Measurements from ENCODE around the gene PPP2R3A. TPM values are rescaled to one million over a fixed set of nuclear protein-coding genes. Genes with fewer than 3 reads are reported as not detected.
"Not testable (repeated sequence)": the region's sequence is repeated elsewhere in the genome, so short reads cannot be mapped to it uniquely, and the experiment has no call there.

PPP2R3A gene
- total and polyA plus RNA-seq, 3 donors from 2014 or later, result 12.2 to 41.7 (median 35.4) TPM

DNA sequence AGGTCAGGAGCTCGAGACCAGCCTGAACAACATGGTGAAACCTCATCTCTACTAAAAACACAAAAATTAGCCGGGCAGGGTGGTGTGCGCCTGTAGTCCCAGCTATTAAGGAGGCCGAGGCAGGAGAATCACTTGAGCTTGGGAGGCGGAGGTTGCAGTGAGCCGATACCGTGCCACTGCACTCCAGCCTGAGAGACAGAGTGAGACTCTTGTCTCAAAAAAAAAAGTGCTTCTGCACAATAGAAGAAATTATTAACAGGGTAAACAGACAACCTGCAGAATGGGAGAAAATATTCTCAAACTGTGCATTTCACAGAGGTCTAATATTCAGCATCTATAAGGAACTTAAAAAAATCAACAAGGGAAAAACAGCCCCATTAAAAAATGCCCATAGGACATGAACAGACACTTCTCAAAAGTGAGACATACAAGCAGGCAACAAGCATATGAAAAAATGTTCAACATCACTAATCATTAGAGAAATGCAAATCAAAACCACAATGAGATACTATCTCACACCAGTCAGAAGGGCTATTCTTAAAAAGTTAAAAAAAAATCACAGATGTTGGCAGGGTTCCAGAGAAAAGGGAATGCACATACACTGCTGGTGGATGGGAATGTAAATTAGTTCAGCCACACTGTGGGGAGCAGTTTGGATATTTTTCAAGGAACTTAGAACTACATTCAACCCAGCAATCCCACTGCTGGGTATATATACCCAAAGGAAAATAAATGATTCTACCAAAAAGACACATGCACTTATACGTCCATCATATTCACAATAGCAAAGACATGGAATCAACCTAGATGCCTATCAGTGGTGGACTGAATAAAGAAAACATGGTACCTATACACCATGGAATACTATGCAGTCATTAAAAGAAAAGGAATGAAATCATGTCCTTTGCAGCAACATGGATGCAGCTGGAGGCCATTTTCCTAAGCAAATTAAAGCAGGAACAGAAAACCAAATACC is 155.1 kb downstream of the PPP2R3A start:
- no peaks in the 10 kb centered on the region for H3K4me1 ChIP-seq
- no peak overlapping the region for H3K27ac ChIP-seq
- no peaks in the 10 kb centered on the region for H3K27me3 ChIP-seq
- intact Hi-C loops (cut with DNase I; ENCODE audit: low total_unique reads), result no loop called here
- no peaks in the 10 kb centered on the region for H3K9me3 ChIP-seq
- no peak overlapping the region for H3K4me3 ChIP-seq
- no peaks in the 10 kb centered on the region for H3K36me3 ChIP-seq (ENCODE audit: low read depth, missing control alignments)
- TF ChIP-seq, protein P1, sequence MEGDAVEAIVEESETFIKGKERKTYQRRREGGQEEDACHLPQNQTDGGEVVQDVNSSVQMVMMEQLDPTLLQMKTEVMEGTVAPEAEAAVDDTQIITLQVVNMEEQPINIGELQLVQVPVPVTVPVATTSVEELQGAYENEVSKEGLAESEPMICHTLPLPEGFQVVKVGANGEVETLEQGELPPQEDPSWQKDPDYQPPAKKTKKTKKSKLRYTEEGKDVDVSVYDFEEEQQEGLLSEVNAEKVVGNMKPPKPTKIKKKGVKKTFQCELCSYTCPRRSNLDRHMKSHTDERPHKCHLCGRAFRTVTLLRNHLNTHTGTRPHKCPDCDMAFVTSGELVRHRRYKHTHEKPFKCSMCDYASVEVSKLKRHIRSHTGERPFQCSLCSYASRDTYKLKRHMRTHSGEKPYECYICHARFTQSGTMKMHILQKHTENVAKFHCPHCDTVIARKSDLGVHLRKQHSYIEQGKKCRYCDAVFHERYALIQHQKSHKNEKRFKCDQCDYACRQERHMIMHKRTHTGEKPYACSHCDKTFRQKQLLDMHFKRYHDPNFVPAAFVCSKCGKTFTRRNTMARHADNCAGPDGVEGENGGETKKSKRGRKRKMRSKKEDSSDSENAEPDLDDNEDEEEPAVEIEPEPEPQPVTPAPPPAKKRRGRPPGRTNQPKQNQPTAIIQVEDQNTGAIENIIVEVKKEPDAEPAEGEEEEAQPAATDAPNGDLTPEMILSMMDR (IDR thresholded peaks at IDR 0.05), result no peak
- no peak for TF ChIP-seq POLR2A (IDR thresholded peaks at IDR 0.05)
- WGBS, 2 donors, result 91 to 94% methylated on average over 8 of the region's 8 CpGs
- no peak for DNase-seq

GRCh38 chr3:136122006-136122405 is 156.5 kb downstream of the PPP2R3A start:
- H3K27me3 ChIP-seq, result no peaks in the 10 kb centered on the region
- intact Hi-C loops (cut with DNase I; ENCODE audit: low total_unique reads), result no loop called here
- 95 to 97% methylated on average over 4 of the region's 4 CpGs for WGBS, 2 donors
- H3K4me3 ChIP-seq, result no peak overlapping the region
- no peak overlapping the region for H3K27ac ChIP-seq
- DNase-seq, result no peak
- no peaks in the 10 kb centered on the region for H3K9me3 ChIP-seq
- TF ChIP-seq, protein P1 (IDR thresholded peaks at IDR 0.05), result no peak
- TF ChIP-seq POLR2A (IDR thresholded peaks at IDR 0.05), result no peak
- no peaks in the 10 kb centered on the region for H3K4me1 ChIP-seq
- H3K36me3 ChIP-seq (ENCODE audit: low read depth, missing control alignments), result no peaks in the 10 kb centered on the region

- H3K27ac ChIP-seq; H3K27me3 ChIP-seq; intact Hi-C loops (cut with DNase I; ENCODE audit: low total_unique reads); H3K4me3 ChIP-seq; H3K4me1 ChIP-seq; DNase-seq; H3K36me3 ChIP-seq (ENCODE audit: low read depth, missing control alignments); H3K9me3 ChIP-seq: not testable (repeated sequence)
- WGBS, 2 donors, result 92 to 100% methylated on average over 2 to 3 of the region's 3 CpGs
Observed at GRCh38 chr3:136131647-136132046, 166.1 kb downstream of the PPP2R3A start.

GRCh38 chr3:136134091-136134490 is 168.6 kb downstream of the PPP2R3A start:
- intact Hi-C loops (cut with DNase I; ENCODE audit: low total_unique reads), result no loop called here
- H3K4me3 ChIP-seq, result no peak overlapping the region
- no peaks in the 10 kb centered on the region for H3K9me3 ChIP-seq
- no peak overlapping the region for H3K27ac ChIP-seq
- TF ChIP-seq, protein P1 (IDR thresholded peaks at IDR 0.05), result no peak
- no peak for TF ChIP-seq POLR2A (IDR thresholded peaks at IDR 0.05)
- no peaks in the 10 kb centered on the region for H3K27me3 ChIP-seq
- peaks cover 6% of the 10 kb centered on the region for H3K4me1 ChIP-seq
- 83 to 86% methylated on average over 1 of the region's 1 CpG for WGBS, 2 donors
- no peaks in the 10 kb centered on the region for H3K36me3 ChIP-seq (ENCODE audit: low read depth, missing control alignments)
- no peak for DNase-seq

DNA sequence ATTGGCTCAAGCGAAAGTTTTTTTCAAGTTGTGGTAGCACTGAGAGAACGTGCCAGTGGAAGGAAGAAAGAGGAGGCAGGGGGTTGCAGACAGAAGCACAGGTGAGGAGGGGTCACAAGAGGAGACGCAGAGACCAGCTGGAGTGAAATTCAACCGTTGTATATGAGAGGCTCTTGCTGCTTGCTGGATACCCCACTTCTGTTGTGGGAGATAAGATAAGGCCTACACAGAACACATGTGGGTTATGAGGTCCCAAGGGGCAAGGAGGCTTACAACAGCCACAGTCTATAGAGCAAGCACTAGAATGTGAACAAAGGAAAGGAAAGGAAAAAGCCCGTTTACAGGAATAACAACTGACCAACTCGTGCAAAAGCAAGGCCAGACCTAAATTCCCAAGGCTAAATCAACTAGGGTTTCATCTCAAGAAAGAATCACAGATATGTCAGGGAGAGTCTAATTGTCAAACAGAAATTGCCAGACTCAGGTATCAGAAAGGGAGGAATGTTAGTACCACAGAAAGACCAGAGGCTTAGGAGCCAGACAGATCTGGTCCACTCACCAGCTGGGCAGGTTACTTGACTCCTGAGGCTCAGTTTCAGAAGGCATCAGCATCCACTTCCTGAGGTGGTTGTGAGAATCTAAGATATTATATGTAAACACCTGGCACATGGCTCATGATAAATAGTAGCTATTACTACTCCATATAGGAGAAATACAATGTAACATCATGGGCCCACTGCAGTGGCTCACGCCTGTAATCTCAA is 169.7 kb downstream of the PPP2R3A start:
- TF ChIP-seq POLR2A (IDR thresholded peaks at IDR 0.05), result no peak
- TF ChIP-seq, protein P1 (IDR thresholded peaks at IDR 0.05), result no peak
- DNase-seq, result no peak
- Histone ChIP-seq H3K36me3 (ENCODE audit: low read depth, missing control alignments) (no peaks in the 10 kb centered on the region), H3K9me3 (no peaks in the 10 kb centered on the region), H3K4me1 (peaks cover 6% of the 10 kb centered on the region), H3K4me3 (no peak overlapping the region), H3K27me3 (no peaks in the 10 kb centered on the region), H3K27ac (no peak overlapping the region)
- intact Hi-C loops (cut with DNase I; ENCODE audit: low total_unique reads), result no loop called here
- 42 to 49% methylated on average over 7 of the region's 7 CpGs for WGBS, 2 donors
